SU-DHL-6 (cell line): ENCODE measurements around the gene CAMKK2.

ENCODE experiments used
- EZH2phosphoT487 ChIP-seq: fragments of 200-600 bp; sonication (generic), shearing (Covaris generic); conservative IDR thresholded peaks from 2 replicates; pipeline ENCODE4 v1.6.1; 2018; ENCODE audit warnings: mild to moderate bottlenecking, antibody characterized with exemption, low read length, moderate library complexity, mixed read lengths
- TF ChIP-seq, protein P1 (sequence below): fragments of 200-600 bp; sonication (generic); IDR thresholded peaks from one replicate; pipeline ENCODE4 v1.5.1; 2017; ENCODE audit warnings: antibody characterized with exemption, mild to moderate bottlenecking, low read length, moderate library complexity; ENCODE audit not compliant: insufficient read depth, poor library complexity, severe bottlenecking

- TF ChIP-seq, protein P1, sequence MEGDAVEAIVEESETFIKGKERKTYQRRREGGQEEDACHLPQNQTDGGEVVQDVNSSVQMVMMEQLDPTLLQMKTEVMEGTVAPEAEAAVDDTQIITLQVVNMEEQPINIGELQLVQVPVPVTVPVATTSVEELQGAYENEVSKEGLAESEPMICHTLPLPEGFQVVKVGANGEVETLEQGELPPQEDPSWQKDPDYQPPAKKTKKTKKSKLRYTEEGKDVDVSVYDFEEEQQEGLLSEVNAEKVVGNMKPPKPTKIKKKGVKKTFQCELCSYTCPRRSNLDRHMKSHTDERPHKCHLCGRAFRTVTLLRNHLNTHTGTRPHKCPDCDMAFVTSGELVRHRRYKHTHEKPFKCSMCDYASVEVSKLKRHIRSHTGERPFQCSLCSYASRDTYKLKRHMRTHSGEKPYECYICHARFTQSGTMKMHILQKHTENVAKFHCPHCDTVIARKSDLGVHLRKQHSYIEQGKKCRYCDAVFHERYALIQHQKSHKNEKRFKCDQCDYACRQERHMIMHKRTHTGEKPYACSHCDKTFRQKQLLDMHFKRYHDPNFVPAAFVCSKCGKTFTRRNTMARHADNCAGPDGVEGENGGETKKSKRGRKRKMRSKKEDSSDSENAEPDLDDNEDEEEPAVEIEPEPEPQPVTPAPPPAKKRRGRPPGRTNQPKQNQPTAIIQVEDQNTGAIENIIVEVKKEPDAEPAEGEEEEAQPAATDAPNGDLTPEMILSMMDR, result no peak
- TF ChIP-seq EZH2phosphoT487, result no peak
Observed at GRCh38 chr12:121245951-121246350, 50.6 kb downstream of the CAMKK2 start.
